ENCODE data around the gene CCDC137. TPM values are rescaled to one million over a fixed set of nuclear protein-coding genes. Genes with fewer than 3 reads are reported as not detected.
A peak's percentile ranks its signal among the peaks of the same experiment; 100 is the strongest.

CCDC137 gene
- total and polyA plus RNA-seq, 2 of the 13 experiments (the other 11 are each of a cell fraction or from before 2014, with no cell fraction given): 14.6 to 39.1 TPM

DNA sequence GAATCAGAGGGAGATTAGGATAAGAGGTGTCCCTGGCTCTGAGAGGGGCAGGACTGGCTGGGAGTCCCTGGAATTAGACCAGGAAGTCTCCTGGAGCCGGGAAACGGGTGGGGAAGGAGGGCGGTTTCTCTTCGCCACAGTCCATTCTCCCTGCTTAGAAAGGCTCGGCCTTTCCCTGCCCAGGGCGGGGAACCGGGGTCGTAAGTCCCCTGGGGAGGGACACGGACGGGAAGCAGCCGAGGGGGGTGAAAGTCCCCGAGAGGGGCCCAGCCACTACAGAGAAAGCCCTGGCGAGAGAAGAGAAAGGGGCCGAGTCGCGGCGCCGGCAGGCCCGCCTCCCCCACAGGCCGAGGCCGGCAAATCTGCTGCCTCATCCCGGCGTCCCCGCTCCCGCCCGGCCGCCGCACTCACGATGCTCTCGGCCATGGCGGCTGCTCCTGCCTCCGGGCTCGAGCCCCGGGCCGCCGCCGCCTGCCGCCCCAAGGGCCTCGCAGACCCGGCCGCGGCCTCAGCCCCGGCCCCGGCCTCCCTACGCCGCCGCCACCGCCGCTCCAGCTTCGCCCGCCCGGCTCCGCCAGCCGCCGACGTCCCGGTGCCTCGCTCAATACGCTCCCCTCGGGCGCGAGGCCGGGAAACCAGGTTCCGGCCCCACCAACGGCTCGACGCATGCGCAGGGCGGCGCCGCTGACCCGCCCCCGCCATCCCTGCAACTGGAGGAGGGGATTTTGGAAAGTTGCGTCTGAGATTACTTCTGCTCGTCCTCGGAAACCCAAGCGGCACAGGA is 29.8 kb upstream of the CCDC137 start, which contains the start of the genes NPLOC4 and TSPAN10 (continued):
- TF ChIP-seq, protein P1, sequence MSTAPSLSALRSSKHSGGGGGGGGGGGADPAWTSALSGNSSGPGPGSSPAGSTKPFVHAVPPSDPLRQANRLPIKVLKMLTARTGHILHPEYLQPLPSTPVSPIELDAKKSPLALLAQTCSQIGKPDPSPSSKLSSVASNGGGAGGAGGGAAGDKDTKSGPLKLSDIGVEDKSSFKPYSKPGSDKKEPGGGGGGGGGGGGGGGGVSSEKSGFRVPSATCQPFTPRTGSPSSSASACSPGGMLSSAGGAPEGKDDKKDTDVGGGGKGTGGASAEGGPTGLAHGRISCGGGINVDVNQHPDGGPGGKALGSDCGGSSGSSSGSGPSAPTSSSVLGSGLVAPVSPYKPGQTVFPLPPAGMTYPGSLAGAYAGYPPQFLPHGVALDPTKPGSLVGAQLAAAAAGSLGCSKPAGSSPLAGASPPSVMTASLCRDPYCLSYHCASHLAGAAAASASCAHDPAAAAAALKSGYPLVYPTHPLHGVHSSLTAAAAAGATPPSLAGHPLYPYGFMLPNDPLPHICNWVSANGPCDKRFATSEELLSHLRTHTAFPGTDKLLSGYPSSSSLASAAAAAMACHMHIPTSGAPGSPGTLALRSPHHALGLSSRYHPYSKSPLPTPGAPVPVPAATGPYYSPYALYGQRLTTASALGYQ (CRISPR knock-in tag; IDR thresholded peaks at IDR 0.05): peak; percentile 78; the same call in 1 of the 2 replicates
- TF ChIP-seq BCL6 (CRISPR knock-in tag; IDR thresholded peaks at IDR 0.05) (peak; percentile 68), EHMT2 (IDR thresholded peaks at IDR 0.05; ENCODE audit: borderline replicate concordance, low read depth, low read length) (no peak), ZNF24 (IDR thresholded peaks at IDR 0.05) (peak; percentile 67; the same call in 1 of the 2 replicates)
- TF ChIP-seq, protein P2, sequence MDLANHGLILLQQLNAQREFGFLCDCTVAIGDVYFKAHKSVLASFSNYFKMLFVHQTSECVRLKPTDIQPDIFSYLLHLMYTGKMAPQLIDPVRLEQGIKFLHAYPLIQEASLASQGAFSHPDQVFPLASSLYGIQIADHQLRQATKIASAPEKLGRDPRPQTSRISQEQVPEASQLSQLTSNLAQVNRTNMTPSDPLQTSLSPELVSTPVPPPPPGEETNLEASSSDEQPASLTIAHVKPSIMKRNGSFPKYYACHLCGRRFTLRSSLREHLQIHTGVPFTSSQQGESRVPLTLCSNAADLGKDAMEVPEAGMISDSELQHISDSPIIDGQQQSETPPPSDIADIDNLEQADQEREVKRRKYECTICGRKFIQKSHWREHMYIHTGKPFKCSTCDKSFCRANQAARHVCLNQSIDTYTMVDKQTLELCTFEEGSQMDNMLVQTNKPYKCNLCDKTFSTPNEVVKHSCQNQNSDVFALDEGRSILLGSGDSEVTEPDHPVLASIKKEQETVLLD (CRISPR knock-in tag; IDR thresholded peaks at IDR 0.05; ENCODE audit: low read depth): peak; percentile 97
- TF ChIP-seq, protein P3, sequence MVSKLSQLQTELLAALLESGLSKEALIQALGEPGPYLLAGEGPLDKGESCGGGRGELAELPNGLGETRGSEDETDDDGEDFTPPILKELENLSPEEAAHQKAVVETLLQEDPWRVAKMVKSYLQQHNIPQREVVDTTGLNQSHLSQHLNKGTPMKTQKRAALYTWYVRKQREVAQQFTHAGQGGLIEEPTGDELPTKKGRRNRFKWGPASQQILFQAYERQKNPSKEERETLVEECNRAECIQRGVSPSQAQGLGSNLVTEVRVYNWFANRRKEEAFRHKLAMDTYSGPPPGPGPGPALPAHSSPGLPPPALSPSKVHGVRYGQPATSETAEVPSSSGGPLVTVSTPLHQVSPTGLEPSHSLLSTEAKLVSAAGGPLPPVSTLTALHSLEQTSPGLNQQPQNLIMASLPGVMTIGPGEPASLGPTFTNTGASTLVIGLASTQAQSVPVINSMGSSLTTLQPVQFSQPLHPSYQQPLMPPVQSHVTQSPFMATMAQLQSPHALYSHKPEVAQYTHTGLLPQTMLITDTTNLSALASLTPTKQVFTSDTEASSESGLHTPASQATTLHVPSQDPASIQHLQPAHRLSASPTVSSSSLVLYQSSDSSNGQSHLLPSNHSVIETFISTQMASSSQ (IDR thresholded peaks at IDR 0.05; ENCODE audit: low read depth): no peak
- TF ChIP-seq, protein P3 (CRISPR knock-in tag; IDR thresholded peaks at IDR 0.05; ENCODE audit: borderline replicate concordance): peak; percentile 56
- TF ChIP-seq, protein P4, sequence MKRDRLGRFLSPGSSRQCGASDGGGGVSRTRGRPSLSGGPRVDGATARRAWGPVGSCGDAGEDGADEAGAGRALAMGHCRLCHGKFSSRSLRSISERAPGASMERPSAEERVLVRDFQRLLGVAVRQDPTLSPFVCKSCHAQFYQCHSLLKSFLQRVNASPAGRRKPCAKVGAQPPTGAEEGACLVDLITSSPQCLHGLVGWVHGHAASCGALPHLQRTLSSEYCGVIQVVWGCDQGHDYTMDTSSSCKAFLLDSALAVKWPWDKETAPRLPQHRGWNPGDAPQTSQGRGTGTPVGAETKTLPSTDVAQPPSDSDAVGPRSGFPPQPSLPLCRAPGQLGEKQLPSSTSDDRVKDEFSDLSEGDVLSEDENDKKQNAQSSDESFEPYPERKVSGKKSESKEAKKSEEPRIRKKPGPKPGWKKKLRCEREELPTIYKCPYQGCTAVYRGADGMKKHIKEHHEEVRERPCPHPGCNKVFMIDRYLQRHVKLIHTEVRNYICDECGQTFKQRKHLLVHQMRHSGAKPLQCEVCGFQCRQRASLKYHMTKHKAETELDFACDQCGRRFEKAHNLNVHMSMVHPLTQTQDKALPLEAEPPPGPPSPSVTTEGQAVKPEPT (CRISPR knock-in tag; IDR thresholded peaks at IDR 0.05; ENCODE audit: low read depth): no peak
- TF ChIP-seq, protein P5, sequence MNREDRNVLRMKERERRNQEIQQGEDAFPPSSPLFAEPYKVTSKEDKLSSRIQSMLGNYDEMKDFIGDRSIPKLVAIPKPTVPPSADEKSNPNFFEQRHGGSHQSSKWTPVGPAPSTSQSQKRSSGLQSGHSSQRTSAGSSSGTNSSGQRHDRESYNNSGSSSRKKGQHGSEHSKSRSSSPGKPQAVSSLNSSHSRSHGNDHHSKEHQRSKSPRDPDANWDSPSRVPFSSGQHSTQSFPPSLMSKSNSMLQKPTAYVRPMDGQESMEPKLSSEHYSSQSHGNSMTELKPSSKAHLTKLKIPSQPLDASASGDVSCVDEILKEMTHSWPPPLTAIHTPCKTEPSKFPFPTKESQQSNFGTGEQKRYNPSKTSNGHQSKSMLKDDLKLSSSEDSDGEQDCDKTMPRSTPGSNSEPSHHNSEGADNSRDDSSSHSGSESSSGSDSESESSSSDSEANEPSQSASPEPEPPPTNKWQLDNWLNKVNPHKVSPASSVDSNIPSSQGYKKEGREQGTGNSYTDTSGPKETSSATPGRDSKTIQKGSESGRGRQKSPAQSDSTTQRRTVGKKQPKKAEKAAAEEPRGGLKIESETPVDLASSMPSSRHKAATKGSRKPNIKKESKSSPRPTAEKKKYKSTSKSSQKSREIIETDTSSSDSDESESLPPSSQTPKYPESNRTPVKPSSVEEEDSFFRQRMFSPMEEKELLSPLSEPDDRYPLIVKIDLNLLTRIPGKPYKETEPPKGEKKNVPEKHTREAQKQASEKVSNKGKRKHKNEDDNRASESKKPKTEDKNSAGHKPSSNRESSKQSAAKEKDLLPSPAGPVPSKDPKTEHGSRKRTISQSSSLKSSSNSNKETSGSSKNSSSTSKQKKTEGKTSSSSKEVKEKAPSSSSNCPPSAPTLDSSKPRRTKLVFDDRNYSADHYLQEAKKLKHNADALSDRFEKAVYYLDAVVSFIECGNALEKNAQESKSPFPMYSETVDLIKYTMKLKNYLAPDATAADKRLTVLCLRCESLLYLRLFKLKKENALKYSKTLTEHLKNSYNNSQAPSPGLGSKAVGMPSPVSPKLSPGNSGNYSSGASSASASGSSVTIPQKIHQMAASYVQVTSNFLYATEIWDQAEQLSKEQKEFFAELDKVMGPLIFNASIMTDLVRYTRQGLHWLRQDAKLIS (CRISPR knock-in tag; IDR thresholded peaks at IDR 0.05): 0 out of 2 replicates have a peak, but pooled peaks have one; percentile 61
- TF ChIP-seq, protein P6, sequence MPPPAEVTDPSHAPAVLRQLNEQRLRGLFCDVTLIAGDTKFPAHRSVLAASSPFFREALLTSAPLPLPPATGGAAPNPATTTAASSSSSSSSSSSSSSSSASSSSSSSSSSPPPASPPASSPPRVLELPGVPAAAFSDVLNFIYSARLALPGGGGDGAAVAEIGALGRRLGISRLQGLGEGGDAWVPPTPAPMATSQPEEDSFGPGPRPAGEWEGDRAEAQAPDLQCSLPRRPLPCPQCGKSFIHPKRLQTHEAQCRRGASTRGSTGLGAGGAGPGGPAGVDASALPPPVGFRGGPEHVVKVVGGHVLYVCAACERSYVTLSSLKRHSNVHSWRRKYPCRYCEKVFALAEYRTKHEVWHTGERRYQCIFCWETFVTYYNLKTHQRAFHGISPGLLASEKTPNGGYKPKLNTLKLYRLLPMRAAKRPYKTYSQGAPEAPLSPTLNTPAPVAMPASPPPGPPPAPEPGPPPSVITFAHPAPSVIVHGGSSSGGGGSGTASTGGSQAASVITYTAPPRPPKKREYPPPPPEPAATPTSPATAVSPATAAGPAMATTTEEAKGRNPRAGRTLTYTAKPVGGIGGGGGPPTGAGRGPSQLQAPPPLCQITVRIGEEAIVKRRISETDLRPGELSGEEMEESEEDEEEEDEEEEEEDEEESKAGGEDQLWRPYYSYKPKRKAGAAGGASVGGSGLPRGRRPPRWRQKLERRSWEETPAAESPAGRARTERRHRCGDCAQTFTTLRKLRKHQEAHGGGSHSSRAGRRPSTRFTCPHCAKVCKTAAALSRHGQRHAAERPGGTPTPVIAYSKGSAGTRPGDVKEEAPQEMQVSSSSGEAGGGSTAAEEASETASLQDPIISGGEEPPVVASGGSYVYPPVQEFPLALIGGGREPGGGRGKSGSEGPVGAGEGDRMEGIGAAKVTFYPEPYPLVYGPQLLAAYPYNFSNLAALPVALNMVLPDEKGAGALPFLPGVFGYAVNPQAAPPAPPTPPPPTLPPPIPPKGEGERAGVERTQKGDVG (CRISPR knock-in tag; IDR thresholded peaks at IDR 0.05; ENCODE audit: borderline replicate concordance): no peak
